Activated CD8-positive, alpha-beta memory T cell treated with anti-CD3 and anti-CD28 coated beads for 24 hours (primary cell): ENCODE measurements around the gene SERGEF.

Experiments used
- DNase-seq: peaks from one replicate; pipeline ENCODE4 v3.0.0-alpha.2; 2020

Gene SERGEF

DNA sequence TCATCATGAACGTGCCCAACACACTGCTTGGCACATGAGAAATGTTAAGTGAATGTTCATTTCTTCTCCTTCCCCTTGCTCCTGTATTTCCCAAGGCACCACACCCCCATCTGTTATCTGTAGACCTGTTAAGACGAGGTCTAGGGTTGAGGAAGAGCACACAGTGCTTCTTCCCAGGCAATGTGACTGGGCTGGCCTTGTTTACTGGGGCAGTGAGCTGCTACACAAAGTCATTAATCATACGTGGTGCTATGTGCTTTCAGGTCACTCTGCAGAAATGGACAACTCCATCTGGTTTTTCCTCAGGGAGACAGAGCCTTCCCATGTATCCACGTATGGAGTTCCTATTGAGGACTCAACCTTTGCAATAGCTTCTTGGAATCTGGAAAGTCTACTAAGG, 159.6 kb downstream of the SERGEF start:
- DNase-seq: no peak

DNA sequence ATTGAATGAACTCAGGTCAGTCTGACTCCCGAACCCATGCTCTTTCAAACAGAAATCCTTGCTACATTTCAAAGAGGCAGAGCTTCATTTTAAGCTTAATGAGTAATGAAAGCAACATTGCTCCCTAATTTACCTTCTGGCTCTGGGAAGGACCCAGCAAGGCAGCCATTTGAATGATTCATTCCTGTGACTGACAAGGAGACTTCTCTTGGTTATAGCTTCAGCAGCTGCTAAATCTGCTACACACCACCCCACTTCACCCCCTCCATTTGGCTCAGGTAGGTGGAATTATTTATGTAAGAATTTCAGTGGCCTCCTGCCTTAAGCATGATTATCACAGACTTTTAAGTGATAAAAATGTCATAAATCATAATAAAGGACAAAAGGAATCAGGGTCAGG, 160.6 kb downstream of the SERGEF start:
- DNase-seq: no peak

DNA sequence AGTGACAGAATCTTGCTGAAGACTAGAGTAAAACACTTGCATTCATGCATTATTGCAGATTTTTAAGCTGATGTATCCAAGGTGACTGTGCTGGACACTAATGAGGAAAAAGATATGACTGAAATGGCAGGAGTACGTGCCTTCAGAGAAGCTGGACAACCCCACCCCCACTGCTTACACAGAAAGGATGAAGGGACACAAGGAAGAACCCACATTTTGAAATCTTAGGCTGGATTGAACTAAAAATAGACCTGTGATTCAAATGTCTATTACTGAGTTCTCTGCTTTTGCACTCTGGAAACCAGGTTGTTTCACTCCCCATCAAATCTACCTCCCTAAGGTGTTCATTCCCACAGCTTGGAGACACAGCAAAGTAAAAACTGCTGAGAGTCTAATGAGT, 161.2 kb downstream of the SERGEF start:
- DNase-seq: no peak

DNA sequence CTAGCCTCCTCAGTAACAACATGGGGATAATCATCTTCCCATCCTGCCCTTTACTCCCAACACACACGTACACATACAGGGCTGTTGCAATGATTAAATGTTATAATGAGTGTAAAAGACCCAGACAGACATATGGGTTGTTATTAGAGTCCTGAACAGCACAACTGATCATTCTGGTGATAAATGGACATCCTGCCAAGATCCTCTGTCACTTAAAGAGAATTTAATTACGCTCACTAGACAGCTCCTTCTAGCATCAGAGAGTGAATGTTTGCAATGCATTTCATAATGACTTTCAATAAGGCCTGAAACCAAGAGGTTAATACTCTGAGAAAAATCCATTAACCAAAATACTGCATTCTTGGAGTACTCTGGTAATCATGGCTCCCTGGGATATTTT, 162.5 kb downstream of the SERGEF start:
- DNase-seq: no peak

DNA sequence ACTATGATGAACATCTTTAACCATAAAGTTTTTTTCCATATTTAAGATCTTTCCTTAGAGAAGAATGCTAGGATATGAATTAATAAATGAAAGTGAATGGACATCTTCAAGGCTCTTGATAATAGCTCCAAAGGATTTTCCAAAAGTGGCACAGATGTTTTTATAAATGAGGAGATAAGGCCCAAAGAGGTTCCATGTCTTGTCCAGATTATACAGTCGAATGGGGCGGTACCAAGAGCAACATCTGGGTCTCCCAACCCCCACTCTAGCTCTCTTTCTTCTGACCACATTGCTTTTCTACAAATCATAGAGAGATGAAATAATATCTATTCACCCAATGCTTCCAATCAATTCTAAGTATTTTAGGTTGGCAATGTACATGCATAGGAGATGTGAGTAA, 164.1 kb downstream of the SERGEF start:
- DNase-seq: no peak

DNA sequence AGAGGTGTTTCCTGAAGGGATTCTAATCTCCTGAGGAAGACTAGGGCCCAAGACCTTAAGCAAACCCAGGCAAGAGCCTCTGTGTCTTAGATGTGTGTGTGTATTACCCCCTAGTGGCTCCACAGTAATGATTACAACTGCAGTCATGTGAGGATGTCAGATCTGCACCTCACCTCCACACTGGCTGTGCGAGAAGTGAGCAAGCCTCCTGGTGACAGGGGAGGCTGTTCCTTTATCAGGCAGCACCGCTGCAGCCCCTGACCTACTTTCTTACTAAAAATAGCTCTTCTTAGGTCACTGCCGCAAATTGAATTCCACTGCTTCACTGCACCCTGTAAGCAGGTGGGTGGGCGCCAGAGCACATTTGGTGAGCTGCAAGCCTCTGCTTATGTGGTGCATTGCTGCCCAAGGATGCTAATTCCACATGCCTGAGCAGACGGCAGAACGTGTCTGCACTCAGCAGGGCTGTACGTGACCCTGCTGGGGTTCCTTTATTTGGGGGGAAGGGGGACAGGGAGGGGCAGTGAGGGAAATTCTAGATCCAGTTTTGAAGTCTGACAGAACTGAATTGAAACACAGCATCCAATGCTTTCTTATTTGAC, 165.9 kb downstream of the SERGEF start:
- no peak for DNase-seq

DNA sequence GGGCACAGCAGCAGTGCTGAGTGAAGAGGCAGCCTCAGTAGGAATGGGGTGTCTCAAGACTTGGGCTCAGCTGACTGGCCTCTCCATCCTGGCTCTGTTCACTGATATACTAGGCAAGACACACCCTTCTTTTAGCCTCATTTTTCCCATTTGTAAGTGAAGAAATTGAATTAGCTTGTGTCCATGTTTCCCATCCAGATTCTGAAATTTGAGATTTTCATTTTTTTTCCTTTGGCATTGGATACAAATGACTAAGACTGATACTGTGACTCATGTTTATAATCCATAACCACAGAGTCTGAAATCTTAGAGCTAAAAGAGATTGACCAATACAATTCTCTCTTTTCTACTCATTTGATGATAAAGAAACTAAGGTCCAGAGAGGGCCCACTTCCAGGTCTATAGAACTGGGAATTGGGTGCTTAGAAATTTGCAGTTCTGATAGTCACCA, 167.4 kb downstream of the SERGEF start:
- DNase-seq: no peak

DNA sequence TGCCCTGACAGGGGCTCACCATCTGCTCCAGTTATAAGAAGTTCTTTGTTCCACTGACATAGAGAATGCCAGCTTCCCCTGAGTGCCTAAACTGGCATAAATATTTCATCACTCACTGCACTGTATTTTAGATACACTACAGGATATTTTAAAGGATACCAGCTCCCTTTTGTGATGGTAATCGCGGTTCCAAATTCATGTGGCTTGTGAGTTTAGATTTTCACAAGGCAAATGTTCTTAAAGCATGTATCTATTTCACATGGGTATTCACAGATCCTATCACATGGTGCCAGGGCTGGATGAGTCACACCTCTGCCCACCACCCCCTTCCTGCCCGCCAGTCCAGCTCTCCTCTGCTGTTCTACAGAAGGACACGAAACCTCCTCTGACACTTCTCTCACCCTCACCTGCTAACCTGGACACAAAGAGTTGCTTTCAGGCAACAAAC, 172.7 kb downstream of the SERGEF start:
- DNase-seq: no peak

DNA sequence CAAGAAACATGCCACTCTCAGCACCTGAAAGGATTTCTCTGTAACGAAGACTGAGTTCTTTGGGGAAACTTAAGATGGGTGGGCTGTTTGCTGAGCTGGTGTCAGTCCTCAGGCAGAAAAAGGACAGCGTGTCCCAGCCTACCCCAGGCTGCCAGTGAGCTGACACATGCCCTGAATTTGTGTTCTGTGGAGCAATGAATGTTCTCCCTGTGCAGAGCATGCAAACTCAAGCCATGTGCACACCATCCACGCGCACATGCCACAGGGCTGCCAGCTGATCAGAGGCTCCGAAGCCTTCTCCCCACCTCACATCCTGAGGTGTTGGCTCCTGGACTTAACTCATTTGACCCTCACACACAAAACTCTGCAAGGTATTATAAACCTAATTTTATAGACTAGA, 173.4 kb downstream of the SERGEF start:
- DNase-seq: no peak

DNA sequence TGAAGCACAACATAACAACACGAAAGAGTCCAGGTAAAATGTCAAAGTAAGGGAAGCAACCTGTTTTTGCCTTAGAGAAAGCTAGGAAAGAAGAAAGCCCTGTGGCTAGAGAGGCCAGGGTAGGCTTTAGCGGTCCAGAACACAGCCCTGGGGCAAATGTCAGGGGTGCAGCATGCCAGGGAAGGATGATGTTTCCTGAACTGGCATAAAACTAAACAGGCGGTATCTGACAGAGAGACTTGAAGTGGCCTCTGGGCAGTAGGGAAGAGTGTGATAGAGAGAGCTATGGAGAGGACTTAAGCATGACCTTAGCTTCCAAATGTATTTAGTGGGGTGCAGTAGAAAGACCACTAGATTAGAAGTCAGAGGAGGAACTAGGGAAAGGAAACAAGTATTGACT, 174.7 kb downstream of the SERGEF start:
- DNase-seq: no peak

DNA sequence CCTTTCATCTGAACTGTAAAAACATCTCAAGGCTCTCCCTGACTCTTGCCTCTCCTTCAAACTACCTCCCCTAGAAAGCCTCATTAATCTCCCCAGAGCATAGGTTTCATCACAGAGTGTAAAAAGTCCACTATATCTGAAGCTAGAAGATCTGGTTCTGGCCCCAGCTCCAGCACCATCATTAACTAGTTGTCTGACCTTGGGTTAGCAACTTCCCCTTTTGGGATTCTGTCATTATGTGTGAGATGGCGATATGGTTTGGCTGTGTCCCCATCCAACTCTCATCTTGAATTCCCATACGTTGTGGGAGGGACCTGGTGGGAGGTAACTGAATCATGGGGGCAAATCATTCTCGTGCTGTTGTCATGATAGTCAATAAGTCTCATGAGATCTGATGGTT, 181.0 kb downstream of the SERGEF start:
- DNase-seq: no peak

DNA sequence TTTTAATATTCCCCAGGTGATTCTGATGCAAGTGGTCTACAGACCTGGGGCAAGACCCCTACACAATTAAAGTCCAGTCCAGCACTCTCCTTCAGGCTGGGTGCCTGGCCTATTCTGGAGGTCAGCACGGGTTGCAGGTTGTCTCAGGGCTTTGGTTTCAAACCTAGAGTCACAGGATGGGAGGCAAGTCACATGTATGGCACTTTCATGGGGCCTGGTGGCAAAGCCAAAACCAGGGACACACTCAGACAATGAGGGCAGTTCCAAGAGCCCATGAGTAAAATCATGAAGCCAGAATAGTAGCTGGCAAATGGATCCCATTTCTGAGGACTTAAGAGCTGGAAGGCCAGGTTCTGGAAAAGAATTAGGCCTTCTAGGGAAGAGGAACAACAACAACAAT, 181.6 kb downstream of the SERGEF start:
- DNase-seq: no peak

DNA sequence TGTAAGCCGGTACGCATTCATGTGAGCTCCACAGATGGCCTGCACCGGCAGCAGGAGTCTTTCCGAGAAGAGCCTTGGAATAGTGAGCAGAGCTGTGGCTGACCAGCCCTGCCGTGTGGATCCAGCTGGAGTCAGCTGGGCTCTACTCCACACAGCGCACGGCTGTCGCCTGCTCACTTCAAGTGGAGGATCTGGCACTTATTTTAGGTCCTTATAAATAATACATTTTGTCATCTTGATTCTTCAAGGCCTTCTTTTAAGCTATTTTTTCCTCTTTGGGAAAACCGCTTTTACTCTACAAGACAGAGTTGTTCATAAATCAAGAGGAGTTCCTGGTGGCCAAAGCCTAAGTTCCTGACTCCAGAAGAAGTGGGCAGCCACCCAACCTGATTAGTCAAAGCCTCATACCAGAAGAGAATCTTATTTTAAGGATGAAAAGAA, 184.5 kb downstream of the SERGEF start:
- no peak for DNase-seq

DNA sequence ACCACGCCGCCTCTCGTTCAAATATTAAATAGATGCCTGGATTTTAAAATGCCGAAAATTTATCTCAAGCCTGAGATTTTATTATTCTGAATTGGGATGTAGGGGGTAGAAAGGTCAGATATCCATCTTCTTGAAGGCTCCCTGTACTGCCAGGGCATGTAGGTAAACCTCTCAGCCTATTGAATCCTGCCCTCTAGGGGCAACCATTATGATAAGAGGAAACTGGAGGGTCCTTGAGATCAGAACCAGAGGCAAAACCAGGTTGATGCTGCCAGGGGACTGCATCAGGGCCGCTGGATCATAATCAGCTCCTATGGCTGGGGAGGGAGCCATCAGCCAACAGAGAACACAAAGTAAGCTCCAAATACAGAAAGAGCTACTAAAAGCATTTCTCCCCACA, 185.8 kb downstream of the SERGEF start:
- DNase-seq: no peak

DNA sequence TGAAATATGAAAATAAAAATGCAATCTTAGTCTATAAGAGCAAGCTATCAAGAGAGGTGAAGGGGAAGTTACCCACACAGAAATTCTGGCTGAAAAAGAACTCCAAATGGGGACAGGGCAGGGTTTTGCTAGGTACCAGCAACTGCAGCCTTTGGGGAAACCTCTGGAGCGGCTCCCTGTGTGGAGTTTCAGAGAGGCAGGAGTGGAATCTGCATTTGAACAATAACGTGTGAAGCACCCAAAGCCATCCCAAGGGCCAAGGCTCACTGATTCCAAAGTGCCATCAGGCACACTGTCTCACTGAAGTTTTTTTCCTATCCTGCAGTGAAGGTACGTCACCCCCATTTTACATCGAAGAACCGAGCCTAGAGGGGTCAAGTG, 190.5 kb downstream of the SERGEF start:
- no peak for DNase-seq

DNA sequence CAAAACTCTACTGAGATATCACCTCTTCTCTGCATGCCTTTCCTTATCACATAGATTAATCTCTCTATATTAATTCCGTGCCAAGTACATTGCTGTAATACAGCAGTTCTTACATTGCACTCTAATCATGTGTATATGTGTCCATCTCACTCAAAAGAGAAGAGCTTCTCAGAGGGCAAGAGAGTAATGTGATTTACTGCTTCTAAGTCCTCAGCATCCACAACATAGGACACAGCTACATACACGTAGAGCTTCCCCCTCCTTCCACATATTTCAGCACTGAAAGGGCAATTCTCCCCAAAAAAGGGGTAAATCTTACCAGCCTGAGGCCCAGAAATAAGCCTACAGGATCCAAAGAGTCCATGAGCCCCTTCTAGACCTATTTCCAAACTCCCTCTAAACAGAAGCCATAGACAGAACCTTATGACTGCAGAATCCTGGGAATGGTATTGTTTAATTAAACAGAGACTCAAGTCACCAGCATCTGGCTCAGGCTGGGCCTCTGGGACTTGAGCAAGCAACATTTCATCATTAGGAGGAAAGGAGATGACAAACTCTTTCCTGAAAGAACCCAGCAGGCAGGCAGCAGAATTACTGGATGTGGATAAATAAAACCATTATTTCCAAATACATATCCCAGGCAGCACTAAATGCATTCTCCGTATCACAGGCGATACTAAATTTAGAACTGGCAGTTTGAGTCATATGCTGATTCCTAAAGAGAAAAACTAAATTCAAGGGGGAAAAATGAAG, 191.0 kb downstream of the SERGEF start:
- DNase-seq: no peak

DNA sequence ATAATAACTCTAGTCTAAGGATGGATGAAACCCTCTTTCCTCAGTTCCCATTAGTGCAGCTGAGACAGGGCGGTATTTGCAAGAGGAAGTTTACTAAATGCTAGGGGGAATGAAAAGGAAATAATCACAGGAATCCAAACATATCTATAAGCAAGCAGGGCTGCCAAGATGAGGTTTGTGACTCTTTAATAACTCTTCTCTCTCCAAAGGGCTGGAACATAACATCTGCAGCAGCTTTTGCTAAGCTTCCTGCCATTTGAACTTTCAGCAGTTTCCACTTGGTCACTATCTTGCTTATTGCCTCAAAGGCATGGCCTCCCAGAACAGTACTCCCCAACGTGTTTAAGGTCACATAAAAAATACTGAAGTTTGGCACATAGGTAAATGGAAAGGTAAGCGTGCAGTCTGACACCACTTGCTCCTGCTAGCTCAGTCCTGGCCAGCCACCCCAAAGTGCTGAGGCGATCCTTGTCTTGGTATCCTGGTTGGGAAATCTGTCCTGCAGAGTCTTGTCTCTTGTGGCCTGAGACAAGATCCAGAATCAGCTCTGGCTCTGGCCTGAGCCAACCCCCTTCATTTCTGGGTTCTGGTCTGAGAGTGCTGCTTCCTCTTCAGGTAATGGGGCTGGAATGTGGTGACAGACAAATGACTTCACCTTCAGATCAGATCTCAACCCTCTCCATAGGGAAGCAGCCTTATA, 196.5 kb downstream of the SERGEF start:
- no peak for DNase-seq

DNA sequence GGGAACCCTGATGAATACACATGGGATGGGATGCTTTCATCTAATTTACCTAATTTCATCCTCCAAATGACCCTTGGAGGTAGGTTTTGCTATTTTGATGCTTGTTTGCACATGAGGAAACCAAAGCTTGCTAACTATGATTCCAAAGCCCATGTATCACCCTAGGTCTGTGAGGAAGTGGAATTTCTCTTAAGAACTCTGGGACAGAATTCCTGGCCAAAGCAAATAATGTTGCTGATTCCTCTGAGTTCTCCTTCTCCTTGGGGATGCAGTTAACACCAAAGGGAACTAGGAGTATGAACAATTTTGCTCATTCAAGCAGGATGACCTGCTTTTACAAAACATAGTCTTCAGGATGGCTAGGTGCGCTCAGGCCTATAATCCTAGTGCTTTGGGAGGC, 198.3 kb downstream of the SERGEF start:
- no peak for DNase-seq

DNA sequence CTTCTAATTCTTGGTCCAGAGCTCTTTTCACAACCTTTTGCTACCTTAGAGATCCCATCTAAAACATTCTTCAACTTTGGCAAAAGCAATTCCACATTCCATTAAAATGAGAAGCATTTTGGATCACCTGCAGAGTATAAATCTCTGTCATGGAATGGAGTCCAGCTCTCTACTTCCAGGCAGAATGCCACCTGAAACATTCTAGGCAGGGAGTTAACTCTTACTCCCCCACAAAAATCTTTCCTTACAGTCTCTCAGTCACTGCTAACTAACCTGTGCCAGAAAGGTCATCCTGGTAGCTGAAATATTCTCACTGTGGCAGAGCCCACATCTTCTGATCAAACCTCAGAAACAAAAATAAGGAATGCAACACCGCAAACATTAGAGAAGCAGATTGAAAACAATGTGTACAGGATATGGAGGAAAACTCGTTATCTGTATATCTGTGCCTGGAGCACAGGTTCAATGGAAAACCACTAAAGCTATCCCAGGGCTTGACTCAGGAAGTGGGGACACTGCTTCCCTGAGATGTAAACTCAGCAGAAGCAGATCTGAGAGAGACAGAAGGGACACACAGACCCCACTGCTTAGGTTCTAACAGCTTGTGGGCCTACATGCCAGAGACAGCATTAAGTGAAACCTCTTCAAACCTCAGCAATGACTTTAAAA, 199.3 kb downstream of the SERGEF start:
- no peak for DNase-seq

DNA sequence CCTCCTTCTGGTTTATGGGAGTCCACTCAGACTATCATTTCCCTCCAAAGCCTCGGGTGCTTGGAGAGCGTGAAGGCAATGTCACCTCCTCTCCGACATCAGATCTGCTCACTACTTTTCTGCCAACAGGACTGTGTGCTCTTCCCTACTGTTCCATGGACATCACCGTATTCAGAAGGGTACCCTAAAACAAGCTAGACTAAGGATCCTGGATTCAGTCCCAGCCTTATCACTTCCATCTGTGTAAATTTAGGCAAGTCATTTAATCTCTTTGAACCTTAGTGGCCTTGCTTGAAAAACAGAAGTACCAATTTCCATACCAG, 200.0 kb downstream of the SERGEF start:
- DNase-seq: no peak

DNA sequence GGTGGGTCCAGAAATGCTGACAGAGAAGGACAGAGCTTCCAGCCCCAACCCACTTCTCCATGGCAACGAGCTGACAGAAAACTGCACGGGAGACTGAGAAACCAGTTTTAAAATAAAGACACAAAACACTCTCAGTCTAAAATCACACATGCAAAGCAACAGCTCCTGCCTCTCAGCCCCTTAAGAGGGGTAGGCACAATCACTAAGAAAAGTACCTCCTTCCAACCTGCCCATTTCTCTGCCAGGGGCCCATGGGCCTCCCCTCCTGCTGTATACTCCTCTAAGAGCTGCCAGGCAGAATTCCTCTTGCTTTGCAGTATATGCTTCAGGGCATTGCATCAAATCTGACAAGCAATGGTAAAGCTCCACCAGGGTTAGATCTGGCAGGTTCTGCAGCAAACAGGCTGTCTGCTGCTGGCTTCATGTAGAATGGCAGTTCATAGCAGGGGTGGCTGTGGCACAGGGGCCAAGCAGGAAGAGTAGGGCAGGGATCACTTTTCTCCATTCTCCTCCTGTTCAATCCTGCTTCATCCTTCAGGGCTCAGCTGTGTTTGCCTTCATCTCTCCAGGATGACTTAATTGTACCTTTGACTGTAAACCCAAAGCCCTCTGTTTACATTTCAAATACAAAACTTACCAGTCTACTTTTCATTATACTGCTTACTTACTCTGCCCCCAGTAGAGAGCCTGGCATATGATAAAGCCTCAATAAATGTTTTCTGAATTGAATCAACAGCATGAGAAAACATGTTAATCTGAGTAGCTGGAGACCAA, 200.6 kb downstream of the SERGEF start:
- no peak for DNase-seq

DNA sequence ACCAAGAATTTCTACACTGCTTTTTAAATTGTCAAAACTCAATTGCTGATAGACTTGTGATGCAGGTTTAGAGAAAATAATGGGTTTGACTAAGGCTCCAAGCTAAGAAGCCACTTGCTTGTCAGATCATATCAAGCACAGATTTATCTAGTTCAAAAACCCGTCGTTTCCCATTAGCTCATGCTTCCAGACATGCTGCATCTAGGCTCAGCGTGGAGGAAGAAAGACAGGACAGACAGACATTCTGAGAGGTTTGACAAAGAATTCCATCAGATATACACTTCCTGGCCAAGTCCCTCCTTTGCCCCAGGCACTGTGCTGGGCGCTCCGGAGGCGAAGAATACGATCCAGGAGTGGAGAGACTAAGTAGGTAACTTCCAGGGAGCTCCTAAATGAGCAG, 201.5 kb downstream of the SERGEF start:
- DNase-seq: no peak

DNA sequence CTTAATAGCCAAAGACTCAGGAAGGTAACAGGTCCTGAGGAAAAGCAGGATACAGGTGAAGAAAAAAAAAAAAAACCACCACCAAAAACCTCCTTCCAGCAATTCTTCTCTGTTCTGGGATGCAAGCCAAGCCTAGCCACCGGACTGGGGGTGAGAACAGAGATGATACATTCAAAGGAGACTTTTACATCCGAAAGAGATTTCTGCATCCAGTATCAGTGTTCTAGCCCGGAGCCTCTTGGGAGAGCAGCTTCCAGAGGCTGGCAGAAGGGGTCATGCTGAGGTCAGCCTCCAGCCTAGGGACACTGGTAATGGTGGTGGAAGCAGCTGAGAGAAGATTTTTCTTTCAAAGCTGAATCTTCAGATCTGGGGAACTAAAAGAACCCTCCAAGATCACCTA, 202.1 kb downstream of the SERGEF start:
- DNase-seq: no peak
